CD4-positive, alpha-beta T cell (primary cell): ENCODE data around the gene TBC1D17. TPM values are rescaled to one million over a fixed set of nuclear protein-coding genes. Genes with fewer than 3 reads are reported as not detected.

ENCODE experiments used
- ATAC-seq: fragments of 200-7000 bp; cut with Tn5 transposase; one replicate; pipeline ENCODE4 v1.10.0; 2022; ENCODE audit warnings: mild to moderate bottlenecking; ENCODE audit not compliant: poor library complexity
- CTCF ChIA-PET: fragments of 350-600 bp; sonication (Branson Sonifier 250); formaldehyde crosslinking; loops from one replicate; lab custom pipeline; 2021; ENCODE audit warnings: antibody characterized with exemption, inconsistent platforms; lab: Charles Lee
- POLR2A ChIA-PET: fragments of 350-600 bp; sonication (Branson Sonifier 250); formaldehyde crosslinking; loops from one replicate; lab custom pipeline; 2021; ENCODE audit warnings: antibody characterized with exemption, inconsistent platforms; lab: Charles Lee
- DNase-seq, 14 experiments: peaks; one replicate each; pipeline ENCODE4 v3.0.0-alpha.2; 2013 to 2020; ENCODE audit warnings: mixed read lengths in 2 of 14
- H3K27ac ChIP-seq, 2 donors: one replicate each; pipeline versions ENCODE4 v1.5.1 to v1.7.0; 2013; ENCODE audit warnings: low read length in 2 of 2, low read depth in 1 of 2, mild to moderate bottlenecking in 1 of 2
- H3K27me3 ChIP-seq, 2 experiments: 1 replicate in 1 of 2; 2 replicates in 1 of 2; pipeline versions ENCODE4 v1.6.1 to v1.7.0; 2013; ENCODE audit warnings: low read length in 2 of 2, control low read depth in 1 of 2, mild to moderate bottlenecking in 1 of 2, moderate library complexity in 1 of 2; ENCODE audit not compliant: insufficient read depth in 2 of 2, control insufficient read depth in 1 of 2
- H3K36me3 ChIP-seq: one replicate; pipeline ENCODE4 v1.6.1; 2013; ENCODE audit warnings: low read length, control low read depth; ENCODE audit not compliant: insufficient read depth
- H3K4me1 ChIP-seq: one replicate; pipeline ENCODE4 v1.6.1; 2013; ENCODE audit warnings: low read length, control low read depth; ENCODE audit not compliant: insufficient read depth
- H3K4me3 ChIP-seq: one replicate; pipeline ENCODE4 v1.5.1; 2013; ENCODE audit warnings: mild to moderate bottlenecking, low read length, moderate library complexity
- H3K9me3 ChIP-seq, 2 experiments: 1 replicate in 1 of 2; 2 replicates in 1 of 2; pipeline versions ENCODE4 v1.6.1 to v1.7.0; 2013; ENCODE audit warnings: low read length in 2 of 2, mild to moderate bottlenecking in 2 of 2, control low read depth in 1 of 2, moderate library complexity in 1 of 2; ENCODE audit not compliant: control insufficient read depth in 1 of 2, insufficient read depth in 1 of 2
- H3K27ac Mint-ChIP-seq: one replicate; pipeline ENCODE4 v1.8.0; 2020; ENCODE audit warnings: mixed read lengths
- H3K27me3 Mint-ChIP-seq: one replicate; pipeline ENCODE4 v1.8.0; 2021; ENCODE audit warnings: mixed read lengths
- H3K36me3 Mint-ChIP-seq: one replicate; pipeline ENCODE4 v1.8.0; 2021; ENCODE audit warnings: low read depth, mixed read lengths
- H3K4me1 Mint-ChIP-seq: one replicate; pipeline ENCODE4 v1.8.0; 2021; ENCODE audit warnings: low read depth, mixed read lengths
- H3K4me3 Mint-ChIP-seq: one replicate; pipeline ENCODE4 v1.8.0; 2020; ENCODE audit warnings: mild to moderate bottlenecking, mixed read lengths
- H3K9me3 Mint-ChIP-seq: one replicate; pipeline ENCODE4 v1.8.0; 2020; ENCODE audit warnings: mixed read lengths
- CTCF ChIP-seq: fragments of 200-600 bp; IDR thresholded peaks from one replicate; pipeline ENCODE4 v1.8.0; 2022; ENCODE audit warnings: antibody characterized with exemption, mild to moderate bottlenecking
- intact Hi-C, 2 experiments: fragments of 100-400 bp; cut with DNase I in 1 of 2; cut with micrococcal nuclease in 1 of 2; formaldehyde crosslinking; loops; one replicate each; pipeline versions ENCODE4 v1.15.1 to v1.9.0; 2023 to 2025; cut with DNase I, micrococcal nuclease
- total RNA-seq, 174 experiments: library from RNA in 2 of 174; stranded (reverse) in 2 of 174; gene quantifications; one replicate each; pipeline ENCODE4 v1.2.3 and lab custom pipeline; 2021 to 2026

Gene TBC1D17
- total RNA-seq, 2 experiments from 2014 or later: 35.5 to 35.8 TPM

GRCh38 chr19:49877879-49878743 lies 609 bp downstream of the TBC1D17 start:
- Histone ChIP-seq H3K4me1 (peaks cover 32% of the 10 kb centered on the region), H3K27me3 (no peaks in the 10 kb centered on the region), H3K4me3 (peak overlapping the region; percentile 88), H3K36me3 (peaks cover 45% of the 10 kb centered on the region), H3K9me3 (peaks cover 0 to 3% of the 10 kb centered on the region in 2 experiments), H3K27ac (peak overlapping the region; percentile 98 to 100)
- peaks cover 18% of the 10 kb centered on the region for H3K4me1 Mint-ChIP-seq
- DNase-seq (peak; percentile 97 to 99 (median 97)), ATAC-seq (peak; percentile 59)
- H3K27ac Mint-ChIP-seq: no peak overlapping the region
- H3K27me3 Mint-ChIP-seq: no peaks in the 10 kb centered on the region
- H3K9me3 Mint-ChIP-seq: no peaks in the 10 kb centered on the region
- intact Hi-C loops: loop anchor here (1.0 to 10.0 kb wide), 8 partner anchors 11 to 1243 kb away; partner anchors contain the start of genes FUZ (in 2 of the 2), AP2A1 (in 1 of the 2), ATF5 (in 1 of the 2) and DBP (in 1 of the 2)
- no peak for TF ChIP-seq CTCF
- peaks cover 37% of the 10 kb centered on the region for H3K36me3 Mint-ChIP-seq
- ChIA-PET POLR2A (interaction anchor here (0.7 to 3.7 kb wide), 19 partner anchors 11 to 885 kb away, joined by 3 to 63 read pairs (median 9); partner anchors contain the start of genes AP2A1, ATF5, FUZ and GYS1), CTCF (interaction anchor here (0.6 to 2.0 kb wide), 3 partner anchors 12 to 160 kb away, joined by 3 to 8 read pairs (median 3); no protein-coding TSS in a partner anchor)
- no peak overlapping the region for H3K4me3 Mint-ChIP-seq

GRCh38 chr19:49878744-49879070 lies 1.2 kb downstream of the TBC1D17 start:
- Histone ChIP-seq H3K4me3 (peak overlapping the region; percentile 88), H3K4me1 (peaks cover 32% of the 10 kb centered on the region), H3K9me3 (peaks cover 0 to 3% of the 10 kb centered on the region in 2 experiments), H3K27me3 (no peaks in the 10 kb centered on the region), H3K27ac (peak overlapping the region; percentile 98 to 100), H3K36me3 (peaks cover 51% of the 10 kb centered on the region)
- intact Hi-C loops: loop anchor here (1.0 to 10.0 kb wide), 5 partner anchors 12 to 1244 kb away; partner anchors contain the start of genes AP2A1 (in 1 of the 2), ATF5 (in 1 of the 2), DBP (in 1 of the 2) and NUP62 (in 1 of the 2)
- Mint-ChIP-seq H3K27me3 (no peaks in the 10 kb centered on the region), H3K36me3 (peaks cover 43% of the 10 kb centered on the region), H3K9me3 (no peaks in the 10 kb centered on the region), H3K4me3 (no peak overlapping the region), H3K27ac (no peak overlapping the region), H3K4me1 (peaks cover 18% of the 10 kb centered on the region)
- ChIA-PET POLR2A (interaction anchor here (3.1 to 3.7 kb wide), 2 partner anchors 19 to 50 kb away, joined by 15 to 41 read pairs; partner anchors contain the start of genes ATF5, IL4I1 and NUP62), CTCF (no interaction called here)
- TF ChIP-seq CTCF: no peak
- ATAC-seq: no peak
- DNase-seq: no peak

DNA sequence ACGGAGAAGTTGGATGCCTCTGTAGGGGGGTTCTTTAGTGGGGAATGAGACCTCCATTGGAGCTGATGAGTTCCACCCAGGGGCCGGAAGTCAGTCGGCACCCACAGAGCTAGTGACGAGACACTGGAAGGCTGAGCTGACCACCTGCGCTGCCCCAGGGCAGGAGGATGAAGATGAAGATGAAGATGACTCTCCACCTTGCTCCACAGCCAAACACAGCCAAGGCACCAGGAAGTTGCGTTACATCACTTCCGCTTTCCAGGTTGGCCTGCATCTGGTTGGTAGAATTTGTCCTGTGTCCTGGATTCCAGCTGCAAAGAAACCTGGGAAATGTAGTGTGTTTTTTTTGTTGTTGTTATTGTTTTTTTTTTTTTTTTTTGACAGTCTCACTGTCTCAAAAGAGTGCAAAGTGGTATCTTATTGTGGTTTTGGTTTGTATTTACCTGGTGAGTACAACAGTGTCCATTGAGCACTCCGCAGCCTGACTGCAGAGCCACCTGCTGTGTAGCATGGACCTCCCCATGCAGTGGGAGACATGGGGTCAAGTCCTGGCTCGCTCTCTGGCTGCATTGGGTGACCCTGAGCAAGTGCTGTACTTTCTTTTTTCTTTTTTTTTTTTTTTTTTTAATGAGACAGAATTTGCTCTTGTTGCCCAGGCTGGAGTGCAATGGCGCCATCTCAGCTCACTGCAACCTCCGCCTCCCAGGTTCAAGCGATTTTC lies 1.9 kb downstream of the TBC1D17 start:
- intact Hi-C loops: loop anchor here (5.0 to 10.0 kb wide), 4 partner anchors 48 to 1245 kb away; partner anchors contain the start of genes AP2A1 (in 1 of the 2), ATF5 (in 1 of the 2), DBP (in 1 of the 2) and NUP62 (in 1 of the 2)
- CTCF ChIA-PET: no interaction called here
- TF ChIP-seq CTCF: no peak
- ATAC-seq: no peak
- Mint-ChIP-seq H3K36me3 (peaks cover 47% of the 10 kb centered on the region), H3K4me1 (peaks cover 18% of the 10 kb centered on the region), H3K9me3 (no peaks in the 10 kb centered on the region), H3K27ac (no peak overlapping the region), H3K4me3 (no peak overlapping the region), H3K27me3 (no peaks in the 10 kb centered on the region)
- peaks cover 0 to 3% of the 10 kb centered on the region in 2 experiments for H3K9me3 ChIP-seq
- no peaks in the 10 kb centered on the region for H3K27me3 ChIP-seq
- H3K4me1 ChIP-seq: peaks cover 32% of the 10 kb centered on the region
- H3K27ac ChIP-seq: no peak overlapping the region
- peaks cover 58% of the 10 kb centered on the region for H3K36me3 ChIP-seq
- H3K4me3 ChIP-seq: no peak overlapping the region
- POLR2A ChIA-PET: interaction anchor here (3.7 kb wide), 1 partner anchor 50 kb away, joined by 41 read pairs; the partner anchor contains the start of genes ATF5 and NUP62
- peak in 2 of 14 experiments; percentile 23 to 40 for DNase-seq
